Measurements from ENCODE around the gene MACF1. TPM values are rescaled to one million over a fixed set of nuclear protein-coding genes. Genes with fewer than 3 reads are reported as not detected.
"Not testable (repeated sequence)": the region's sequence is repeated elsewhere in the genome, so short reads cannot be mapped to it uniquely, and the experiment has no call there.

Gene MACF1
- total RNA-seq, 1 experiment from 2014 or later = 35.9 TPM

GRCh38 chr1:39501666-39502065 lies 297.2 kb downstream of the MACF1 start:
- DNase-seq (ENCODE audit: extremely low read depth, low read depth) = no peak

GRCh38 chr1:39504436-39504835 lies 299.9 kb downstream of the MACF1 start:
- DNase-seq (ENCODE audit: extremely low read depth, low read depth) = not testable (repeated sequence)

GRCh38 chr1:39505289-39505688 lies 300.8 kb downstream of the MACF1 start:
- no peak for DNase-seq (ENCODE audit: extremely low read depth, low read depth)

- DNase-seq (ENCODE audit: extremely low read depth, low read depth) = no peak
Measured at GRCh38 chr1:39507230-39507928, 302.9 kb downstream of the MACF1 start.

GRCh38 chr1:39508266-39508665 lies 303.8 kb downstream of the MACF1 start:
- DNase-seq (ENCODE audit: extremely low read depth, low read depth) = no peak

- no peak for DNase-seq (ENCODE audit: extremely low read depth, low read depth)
Measured at GRCh38 chr1:39508857-39509305, 304.4 kb downstream of the MACF1 start.

GRCh38 chr1:39509360-39510009 lies 305.0 kb downstream of the MACF1 start:
- DNase-seq (ENCODE audit: extremely low read depth, low read depth) = no peak

- DNase-seq (ENCODE audit: extremely low read depth, low read depth) = not testable (repeated sequence)
Measured at GRCh38 chr1:39510570-39511186, 306.2 kb downstream of the MACF1 start.

- DNase-seq (ENCODE audit: extremely low read depth, low read depth) = not testable (repeated sequence)
Measured at GRCh38 chr1:39511477-39511876, 307.0 kb downstream of the MACF1 start.

- not testable (repeated sequence) for DNase-seq (ENCODE audit: extremely low read depth, low read depth)
Measured at GRCh38 chr1:39512234-39512847, 307.8 kb downstream of the MACF1 start.

GRCh38 chr1:39514710-39515124 lies 310.2 kb downstream of the MACF1 start:
- not testable (repeated sequence) for DNase-seq (ENCODE audit: extremely low read depth, low read depth)

GRCh38 chr1:39515131-39516086 lies 310.9 kb downstream of the MACF1 start:
- DNase-seq (ENCODE audit: extremely low read depth, low read depth) = not testable (repeated sequence)

- not testable (repeated sequence) for DNase-seq (ENCODE audit: extremely low read depth, low read depth)
Measured at GRCh38 chr1:39516841-39517240, 312.3 kb downstream of the MACF1 start.

- DNase-seq (ENCODE audit: extremely low read depth, low read depth) = not testable (repeated sequence)
Measured at GRCh38 chr1:39517936-39518335, 313.4 kb downstream of the MACF1 start.

- not testable (repeated sequence) for DNase-seq (ENCODE audit: extremely low read depth, low read depth)
Measured at GRCh38 chr1:39519376-39519775, 314.9 kb downstream of the MACF1 start.

- DNase-seq (ENCODE audit: extremely low read depth, low read depth) = not testable (repeated sequence)
Measured at GRCh38 chr1:39522221-39522620, 317.7 kb downstream of the MACF1 start.

- DNase-seq (ENCODE audit: extremely low read depth, low read depth) = no peak
Measured at GRCh38 chr1:39522661-39523567, 318.4 kb downstream of the MACF1 start.

- DNase-seq (ENCODE audit: extremely low read depth, low read depth) = no peak
Measured at GRCh38 chr1:39524171-39524570, 319.7 kb downstream of the MACF1 start.
